Endometrial microvascular endothelial cells (primary cell): Measurements from ENCODE around the gene CLHC1. TPM values are rescaled to one million over a fixed set of nuclear protein-coding genes. Genes with fewer than 3 reads are reported as not detected.
"Not testable (repeated sequence)": the region's sequence is repeated elsewhere in the genome, so short reads cannot be mapped to it uniquely, and the experiment has no call there.

ENCODE experiments used
- in situ Hi-C: cut with HindIII; loops from 2 replicates; pipeline ENCODE4 v1.10.0; 2017; ENCODE audit warnings: low sequenced_read_pairs, low pct_unique_long_range_greater_than_20kb; ENCODE audit errors: inconsistent ontology term
- total RNA-seq: library from RNA; depleted of rRNA; stranded (reverse); fragments of >200 nt; gene quantifications from one replicate; pipeline ENCODE4 v1.2.3, GENCODE V29; 2015; ENCODE audit errors: inconsistent ontology term

CLHC1 gene
- total RNA-seq, 1 donor from 2014 or later: 0.74 TPM

DNA sequence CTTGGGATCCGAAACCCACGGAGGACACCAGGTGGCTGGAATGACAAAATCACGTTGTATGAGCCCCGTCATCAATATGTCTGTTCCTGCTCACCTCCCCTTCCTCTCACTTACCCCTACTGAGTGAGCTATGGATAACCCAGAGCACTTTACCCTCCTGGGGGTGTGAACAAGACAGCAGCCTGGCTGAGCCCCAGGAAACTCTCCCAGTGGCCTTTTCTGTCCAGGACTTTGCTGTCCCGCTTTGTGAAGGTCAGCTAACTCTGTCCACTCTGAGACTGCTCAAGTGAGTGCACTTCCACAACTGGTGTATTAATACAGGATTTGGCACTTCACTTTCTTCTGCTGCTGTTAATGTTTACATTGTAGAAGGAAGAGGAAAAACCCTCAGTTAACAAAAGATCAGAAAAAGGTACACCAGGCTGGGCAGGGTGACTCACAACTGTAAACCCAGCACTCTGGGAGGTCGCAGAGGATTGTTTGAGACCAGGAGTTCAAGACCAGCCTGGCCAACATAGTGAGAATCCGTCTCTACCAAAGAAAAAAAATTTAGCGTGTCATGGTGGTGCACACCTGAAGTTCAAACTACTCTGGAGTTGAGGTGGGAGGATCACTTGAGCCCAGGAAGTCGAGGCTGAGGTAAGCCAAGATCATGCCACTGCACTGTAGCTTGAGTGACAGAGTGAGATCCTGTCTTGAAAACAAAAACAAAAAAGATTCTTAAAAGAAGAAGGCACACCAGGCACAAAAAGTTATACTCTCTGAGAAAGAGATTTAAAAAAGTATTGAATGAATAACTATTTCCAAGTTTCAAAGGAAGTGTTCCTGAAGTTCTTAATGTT is 90.3 kb downstream of the CLHC1 start:
- in situ Hi-C loops: no loop called here

- in situ Hi-C loops: no loop called here
Measured at GRCh38 chr2:55140316-55141219, 91.5 kb downstream of the CLHC1 start.

GRCh38 chr2:55139305-55139704 is 92.8 kb downstream of the CLHC1 start:
- in situ Hi-C loops: no loop called here

DNA sequence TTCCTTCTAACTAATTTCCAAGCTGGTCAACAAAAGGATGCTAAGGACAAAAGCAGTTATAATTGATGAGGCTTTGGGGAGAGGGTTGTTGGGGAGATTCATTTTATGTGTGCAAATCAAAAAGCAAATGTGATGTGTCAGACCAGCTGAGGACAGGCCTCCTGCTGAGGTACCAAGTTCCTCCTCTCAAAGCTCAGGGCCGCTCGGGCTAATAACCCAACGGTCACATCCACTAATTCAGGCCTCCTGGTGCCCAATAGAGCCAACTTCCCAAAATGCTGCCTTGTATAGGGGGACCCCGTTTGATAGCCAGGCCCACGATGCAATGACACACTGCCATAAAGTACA is 93.2 kb downstream of the CLHC1 start:
- in situ Hi-C loops: no loop called here

GRCh38 chr2:55138014-55138881 is 93.8 kb downstream of the CLHC1 start:
- in situ Hi-C loops: no loop called here

DNA sequence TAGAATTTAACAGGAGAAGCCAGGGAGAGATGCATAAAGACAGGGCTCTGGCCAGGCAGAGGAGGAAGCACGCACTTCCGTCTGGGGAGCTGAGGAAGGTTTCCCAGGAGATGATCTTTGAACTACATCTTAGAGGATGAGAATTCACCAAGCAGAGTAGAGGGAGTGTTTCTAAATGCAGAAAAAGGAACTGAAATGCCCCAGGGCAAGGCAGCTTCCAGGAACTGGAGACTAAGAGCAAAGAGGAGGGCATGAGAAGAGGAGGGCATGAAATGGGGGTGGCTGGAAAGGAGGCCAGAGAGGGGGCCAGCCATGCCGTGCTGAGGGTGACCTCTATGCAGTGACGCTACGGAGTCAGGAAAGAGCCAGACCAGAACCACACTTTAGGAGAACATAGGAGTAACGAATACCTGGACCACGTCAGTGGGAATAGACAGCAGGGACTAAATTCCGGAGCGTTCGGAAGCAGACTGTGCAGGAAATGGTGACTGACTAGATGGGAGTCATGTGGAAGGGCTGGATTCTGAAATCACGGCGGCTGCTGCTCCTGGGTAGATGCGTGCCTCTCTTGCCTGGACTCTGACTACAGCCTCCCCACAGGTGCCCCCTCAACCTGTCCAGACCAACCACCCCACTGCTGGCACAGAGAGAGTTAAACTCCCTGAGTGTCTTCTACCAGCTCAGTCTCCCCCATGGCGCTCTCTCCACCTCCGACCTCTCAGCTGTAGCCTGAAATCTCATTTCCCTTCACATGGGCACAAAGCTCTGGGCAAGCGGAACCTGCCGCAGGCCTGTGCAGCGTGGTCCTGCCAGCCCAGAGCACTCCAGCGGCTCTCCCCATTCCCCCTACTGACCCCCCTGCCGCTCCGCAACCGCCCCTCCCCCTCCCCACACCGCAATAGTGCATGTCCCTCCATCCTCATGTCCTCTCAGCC is 94.8 kb downstream of the CLHC1 start:
- in situ Hi-C loops: no loop called here

- in situ Hi-C loops: no loop called here
Measured at GRCh38 chr2:55136138-55136541, 96.0 kb downstream of the CLHC1 start.

- in situ Hi-C loops: no loop called here
Measured at GRCh38 chr2:55135491-55135890, 96.6 kb downstream of the CLHC1 start.

DNA sequence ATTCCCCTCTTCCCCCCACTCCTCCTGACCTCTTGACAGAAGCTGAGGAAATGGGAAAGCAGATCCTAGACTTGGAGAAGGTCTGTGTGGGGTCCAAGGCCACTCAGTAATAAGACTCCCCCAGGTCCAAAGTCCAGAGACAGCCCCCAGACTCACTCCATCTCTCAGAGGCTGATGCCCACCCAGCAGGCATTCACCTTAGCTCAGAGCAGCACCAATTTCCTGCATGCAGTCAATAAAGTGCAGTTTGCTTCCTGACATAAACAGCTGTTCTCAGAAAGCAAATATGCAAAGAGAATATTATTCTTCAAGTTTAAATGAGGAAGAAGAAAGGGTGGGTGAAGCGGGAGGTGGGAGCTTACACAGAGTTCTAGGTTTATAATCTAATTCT is 97.8 kb downstream of the CLHC1 start:
- in situ Hi-C loops: no loop called here

GRCh38 chr2:55133467-55134315 is 98.4 kb downstream of the CLHC1 start:
- in situ Hi-C loops: no loop called here

GRCh38 chr2:55130849-55131248 is 101.2 kb downstream of the CLHC1 start:
- in situ Hi-C loops: no loop called here

- in situ Hi-C loops: not testable (repeated sequence)
Measured at GRCh38 chr2:55126643-55127042, 105.5 kb downstream of the CLHC1 start.

Other genes with a start within 250 kb of the CLHC1 start
- 512 TPM for gene RTN4, start 181.8 kb downstream of the CLHC1 start, total RNA-seq
- 1,276 TPM for gene RPS27A, start 395 bp upstream of the CLHC1 start, total RNA-seq
- 26.1 TPM for gene MTIF2, start 36.9 kb upstream of the CLHC1 start, total RNA-seq
- 65.6 TPM for gene CCDC88A, start 187.6 kb upstream of the CLHC1 start, total RNA-seq